IMR-90 (cell line): ENCODE measurements around the gene LEO1. TPM values are rescaled to one million over a fixed set of nuclear protein-coding genes. Genes with fewer than 3 reads are reported as not detected.

ENCODE experiments used
- ATAC-seq: fragments of 200-7000 bp; cut with Tn5 transposase; 2 replicates; pipeline ENCODE4 v1.9.1; 2020; ENCODE audit warnings: low read depth, mild to moderate bottlenecking, moderate library complexity
- BruUV-seq: library from RNA; stranded (reverse); fragments of 400-500 nt; replicated peaks from 2 replicates; lab custom pipeline; 2021; lab: Mats Ljungman, UMichigan
- CTCF ChIA-PET: fragments of 300-600 bp; formaldehyde crosslinking; extraction: SDS; loops from one replicate; lab custom pipeline; 2021; ENCODE audit warnings: antibody characterized with exemption; lab: Yijun Ruan, JAX
- POLR2A ChIA-PET: fragments of 300-600 bp; sonication (Branson Sonifier 250); formaldehyde crosslinking; loops from one replicate; lab custom pipeline; 2022; ENCODE audit warnings: antibody characterized with exemption; ENCODE audit not compliant: unreplicated experiment; lab: Charles Lee
- DNase-seq: peaks from one replicate; pipeline ENCODE4 v3.0.0; 2013
- H2AFZ ChIP-seq: replicated peaks from 2 replicates; pipeline ENCODE3; 2013; ENCODE audit warnings: low read length, mild to moderate bottlenecking; ENCODE audit not compliant: poor library complexity
- H2AK5ac ChIP-seq: 2 replicates; pipeline ENCODE4 v1.6.1; 2013; ENCODE audit warnings: low read depth, low read length, inconsistent platforms
- H2AK9ac ChIP-seq: replicated peaks from 2 replicates; pipeline ENCODE3; 2013; ENCODE audit warnings: mild to moderate bottlenecking, low read depth, low read length, moderate library complexity; ENCODE audit not compliant: poor library complexity
- H2BK120ac ChIP-seq: 2 replicates; pipeline ENCODE4 v1.6.1; 2013; ENCODE audit warnings: low read depth, low read length, inconsistent platforms
- H2BK15ac ChIP-seq: 3 replicates; pipeline ENCODE4 v1.6.1; 2013; ENCODE audit warnings: low read depth, low read length, inconsistent platforms
- H2BK20ac ChIP-seq: 2 replicates; pipeline ENCODE4 v1.6.1; 2013; ENCODE audit warnings: low read depth, mild to moderate bottlenecking, inconsistent platforms, low read length, moderate library complexity
- H2BK5ac ChIP-seq: 2 replicates; pipeline ENCODE4 v1.6.1; 2013; ENCODE audit warnings: mild to moderate bottlenecking, low read depth, low read length, inconsistent platforms; ENCODE audit not compliant: poor library complexity, severe bottlenecking
- H3K14ac ChIP-seq: replicated peaks from 2 replicates; pipeline ENCODE4 v1.6.1; 2013; ENCODE audit warnings: low read depth, low read length, inconsistent platforms
- H3K18ac ChIP-seq: 2 replicates; pipeline ENCODE4 v1.6.1; 2013; ENCODE audit warnings: low read depth, low read length, control low read depth
- H3K23ac ChIP-seq: 2 replicates; pipeline ENCODE4 v1.6.1; 2013; ENCODE audit warnings: low read depth, low read length, inconsistent platforms
- H3K27ac ChIP-seq: 2 replicates; pipeline ENCODE4 v1.5.1; 2013; ENCODE audit warnings: mild to moderate bottlenecking, control low read depth, low read length; ENCODE audit not compliant: insufficient read depth
- H3K27me3 ChIP-seq: 2 replicates; pipeline ENCODE4 v1.6.1; 2013; ENCODE audit warnings: low read length; ENCODE audit not compliant: control insufficient read depth, insufficient read depth
- H3K36me3 ChIP-seq: 2 replicates; pipeline ENCODE4 v1.6.1; 2013; ENCODE audit warnings: low read length, mixed read lengths; ENCODE audit not compliant: control insufficient read depth, insufficient read depth
- H3K4ac ChIP-seq: 2 replicates; pipeline ENCODE4 v1.6.1; 2013; ENCODE audit warnings: low read depth, low read length, inconsistent platforms
- H3K4me1 ChIP-seq: 2 replicates; pipeline ENCODE4 v1.6.1; 2013; ENCODE audit warnings: low read length, mixed read lengths; ENCODE audit not compliant: control insufficient read depth, insufficient read depth
- H3K4me2 ChIP-seq: 2 replicates; pipeline ENCODE4 v1.6.1; 2013; ENCODE audit warnings: low read depth, mild to moderate bottlenecking, control low read depth, low read length, moderate library complexity
- H3K4me3 ChIP-seq: 2 replicates; pipeline ENCODE4 v1.5.1; 2013; ENCODE audit warnings: low read depth, mild to moderate bottlenecking, control low read depth, low read length, moderate library complexity; ENCODE audit not compliant: insufficient read depth
- H3K56ac ChIP-seq: 2 replicates; pipeline ENCODE4 v1.6.1; 2013; ENCODE audit warnings: low read length, inconsistent platforms; ENCODE audit not compliant: insufficient read depth; ENCODE audit errors: extremely low read depth
- H3K79me1 ChIP-seq, 2 experiments: 2 replicates each; pipeline ENCODE4 v1.6.1; 2013; ENCODE audit warnings: low read length in 2 of 2, inconsistent platforms in 1 of 2, low read depth in 1 of 2
- H3K9ac ChIP-seq: 2 replicates; pipeline ENCODE4 v1.6.1; 2013; ENCODE audit warnings: low read depth, low read length, control low read depth
- H3K9me1 ChIP-seq: 2 replicates; pipeline ENCODE4 v1.6.1; 2013; ENCODE audit warnings: low read length, inconsistent platforms; ENCODE audit not compliant: insufficient read depth
- H3K9me3 ChIP-seq: 2 replicates; pipeline ENCODE4 v1.6.1; 2013; ENCODE audit warnings: low read length; ENCODE audit not compliant: control insufficient read depth, insufficient read depth
- H4K20me1 ChIP-seq: 2 replicates; pipeline ENCODE4 v1.6.1; 2013; ENCODE audit warnings: low read length, inconsistent platforms; ENCODE audit not compliant: insufficient read depth
- H4K5ac ChIP-seq: 2 replicates; pipeline ENCODE4 v1.6.1; 2013; ENCODE audit warnings: mild to moderate bottlenecking, low read depth, low read length, control low read depth
- H4K8ac ChIP-seq, 2 experiments: 2 replicates each; pipeline ENCODE4 v1.6.1; 2013; ENCODE audit warnings: low read depth in 2 of 2, low read length in 2 of 2, control low read depth in 1 of 2, inconsistent platforms in 1 of 2
- H4K91ac ChIP-seq: 2 replicates; pipeline ENCODE4 v1.6.1; 2013; ENCODE audit warnings: low read depth, low read length, inconsistent platforms; ENCODE audit not compliant: insufficient read depth
- CEBPB ChIP-seq: IDR thresholded peaks from 2 replicates; pipeline ENCODE4 v1.6.1; 2012; ENCODE audit warnings: low read depth, low read length, improper control_type of control experiment
- CHD1 ChIP-seq: IDR thresholded peaks from 2 replicates; pipeline ENCODE4 v1.6.1; 2012; ENCODE audit warnings: low read depth, low read length, improper control_type of control experiment
- FOS ChIP-seq: fragments of 150-350 bp; IDR thresholded peaks from 2 replicates; pipeline ENCODE4 v1.6.1; 2016; ENCODE audit warnings: low read depth, low read length
- MXI1 ChIP-seq: IDR thresholded peaks from 2 replicates; pipeline ENCODE4 v1.6.1; 2012; ENCODE audit warnings: low read depth, mild to moderate bottlenecking, low read length, moderate library complexity, borderline replicate concordance
- POLR2A ChIP-seq: IDR thresholded peaks from 2 replicates; pipeline ENCODE4 v1.6.1; 2012; ENCODE audit warnings: mild to moderate bottlenecking, low read depth, low read length
- SMC3 ChIP-seq: fragments of 150-350 bp; IDR thresholded peaks from 2 replicates; pipeline ENCODE4 v1.6.1; 2016; ENCODE audit warnings: low read depth, mild to moderate bottlenecking, antibody characterized with exemption, low read length, moderate library complexity
- WGBS, 2 experiments: methylation state at CpG; one replicate each; pipeline versions ENCODE4 v1.1.5 to v1.1.7; 2013; ENCODE audit warnings: missing lambda C conversion rate in 2 of 2; ENCODE audit not compliant: insufficient read length in 1 of 2; ENCODE audit errors: extremely low coverage in 2 of 2; 5-methylcytosine and 5-hydroxymethylcytosine counted together
- dilution Hi-C: fragments of 300-500 bp; cut with HindIII; formaldehyde crosslinking; loops from one replicate; pipeline ENCODE4 v1.14.3; 2018; ENCODE audit warnings: low sequenced_read_pairs; ENCODE audit not compliant: unreplicated experiment
- in situ Hi-C: fragments of 300-500 bp; cut with MboI; formaldehyde crosslinking; loops from 3 replicates; pipeline ENCODE4 v1.14.3; 2019; ENCODE audit warnings: low sequenced_read_pairs, inconsistent platforms, mixed read lengths
- intact Hi-C: fragments of 100-400 bp; cut with micrococcal nuclease; formaldehyde crosslinking; loops from 2 replicates; pipeline ENCODE4 v1.10.0; 2022
- polyA plus RNA-seq, 3 experiments: library from polyadenylated mRNA; depleted of rRNA; stranded (reverse); fragments of >200 nt; gene quantifications; 2 replicates each; pipeline ENCODE4 v1.2.3, GENCODE V29; 2012; ENCODE audit warnings: low replicate concordance in 1 of 3
- total RNA-seq: library from RNA; depleted of rRNA; stranded (reverse); fragments of >200 nt; gene quantifications from 2 replicates; pipeline ENCODE4 v1.2.3, GENCODE V29; 2012
- TF ChIP-seq, protein P1 (sequence below): fragments of 150-350 bp; IDR thresholded peaks from 2 replicates; pipeline ENCODE4 v1.6.1; 2016; ENCODE audit warnings: low read depth, mild to moderate bottlenecking, low read length, moderate library complexity, borderline replicate concordance
- TF ChIP-seq, protein P2 (sequence below): conservative IDR thresholded peaks from 2 replicates; pipeline ENCODE4 v1.5.1; 2012; ENCODE audit warnings: mild to moderate bottlenecking, low read depth, low read length, improper control_type of control experiment

Gene LEO1
- total and polyA plus RNA-seq, 2 of the 4 experiments (the other 2 are of a cell fraction) = 9.0 to 11.5 TPM

DNA sequence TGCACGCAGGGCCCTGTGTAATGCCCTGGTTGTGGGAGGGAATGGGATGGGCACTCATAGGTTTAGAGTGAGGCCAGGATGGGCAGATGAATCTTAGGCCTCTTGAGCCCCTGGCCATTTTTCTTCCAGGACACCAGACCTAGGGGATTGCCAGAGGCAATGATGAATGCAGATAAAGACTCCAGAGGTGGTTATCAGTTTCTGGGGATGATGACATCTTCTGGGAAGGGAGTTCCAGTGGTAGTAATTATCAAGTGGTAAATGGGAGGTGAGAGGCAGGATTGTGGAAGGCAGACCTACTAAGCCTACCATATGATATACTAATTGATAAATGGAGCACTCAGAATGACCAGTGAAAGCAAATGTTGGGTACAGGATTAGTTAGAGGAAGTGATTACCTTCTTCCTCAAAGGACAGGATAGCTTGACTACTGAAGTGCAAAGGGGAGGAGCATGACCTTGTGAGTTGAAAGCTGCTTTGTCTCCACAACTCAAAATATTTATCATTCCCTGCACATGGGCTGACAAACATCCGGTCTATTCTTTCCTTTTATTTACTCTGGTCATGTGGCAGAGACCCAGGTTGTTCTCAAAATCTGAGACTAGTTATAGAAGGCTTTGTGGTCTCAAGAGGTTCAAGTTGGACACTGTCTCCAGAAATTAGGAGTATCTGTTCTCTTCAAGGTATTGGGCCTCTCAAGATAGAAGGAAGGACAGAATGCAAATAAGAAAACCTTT is 37.3 kb upstream of the LEO1 start (continued):
- no peak for TF ChIP-seq MXI1

DNA sequence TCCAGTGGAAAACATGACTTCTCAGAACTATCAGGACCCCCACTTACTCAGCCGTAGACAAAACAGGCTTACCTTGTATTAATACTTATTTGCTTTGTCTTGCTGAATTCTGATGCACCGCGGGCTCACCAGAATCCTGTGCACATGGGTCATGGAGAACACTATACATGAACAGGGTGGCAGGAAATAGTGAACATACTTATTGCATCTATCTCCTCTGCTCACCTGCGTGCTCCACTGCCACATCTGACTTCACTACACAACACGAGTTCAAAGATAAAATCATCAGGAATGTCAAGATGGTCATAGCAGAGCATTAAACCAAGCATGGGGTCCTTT is 36.8 kb upstream of the LEO1 start:
- peaks cover 9% of the 10 kb centered on the region; the same call in 1 of the 2 replicates for H3K4me1 ChIP-seq
- H3K79me1 ChIP-seq = 0 out of 4 replicates have a peak, but pooled peaks cover 3% of the 10 kb centered on the region in 2 experiments
- H2AFZ ChIP-seq = no peak overlapping the region
- no peak overlapping the region for H3K27ac ChIP-seq
- H4K5ac ChIP-seq = no peak overlapping the region
- no peak for ATAC-seq
- no peak overlapping the region for H3K4me2 ChIP-seq
- no peak overlapping the region for H2BK5ac ChIP-seq
- H2AK9ac ChIP-seq = no peak overlapping the region
- no peak overlapping the region for H3K4ac ChIP-seq
- no peak overlapping the region for H2BK120ac ChIP-seq
- no peak overlapping the region for H4K91ac ChIP-seq
- no peak overlapping the region for H2AK5ac ChIP-seq
- dilution Hi-C loops (no loop called here), intact Hi-C loops (no loop called here), in situ Hi-C loops (loop anchor here (25.0 kb wide), 1 partner anchor 654 kb away; no protein-coding TSS in a partner anchor)
- no CpG with 5 or more reads among the region's 5 CpGs for WGBS, 2 experiments
- H4K20me1 ChIP-seq = no peaks in the 10 kb centered on the region
- H3K4me3 ChIP-seq = no peak overlapping the region
- POLR2A ChIA-PET = no interaction called here
- H4K8ac ChIP-seq = no peak overlapping the region
- no peak for DNase-seq
- no peak overlapping the region for H3K56ac ChIP-seq
- no peaks in the 10 kb centered on the region for H3K9me3 ChIP-seq
- no peak overlapping the region for H3K9ac ChIP-seq
- no peaks in the 10 kb centered on the region for H3K27me3 ChIP-seq
- no peak overlapping the region for H3K14ac ChIP-seq
- peaks cover 3% of the 10 kb centered on the region for H3K9me1 ChIP-seq
- H2BK20ac ChIP-seq = no peak overlapping the region
- TF ChIP-seq FOS (no peak), CHD1 (no peak), POLR2A (no peak), SMC3 (no peak), MXI1 (no peak), CEBPB (no peak)
- TF ChIP-seq, protein P1, sequence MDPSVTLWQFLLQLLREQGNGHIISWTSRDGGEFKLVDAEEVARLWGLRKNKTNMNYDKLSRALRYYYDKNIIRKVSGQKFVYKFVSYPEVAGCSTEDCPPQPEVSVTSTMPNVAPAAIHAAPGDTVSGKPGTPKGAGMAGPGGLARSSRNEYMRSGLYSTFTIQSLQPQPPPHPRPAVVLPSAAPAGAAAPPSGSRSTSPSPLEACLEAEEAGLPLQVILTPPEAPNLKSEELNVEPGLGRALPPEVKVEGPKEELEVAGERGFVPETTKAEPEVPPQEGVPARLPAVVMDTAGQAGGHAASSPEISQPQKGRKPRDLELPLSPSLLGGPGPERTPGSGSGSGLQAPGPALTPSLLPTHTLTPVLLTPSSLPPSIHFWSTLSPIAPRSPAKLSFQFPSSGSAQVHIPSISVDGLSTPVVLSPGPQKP = no peak
- TF ChIP-seq, protein P2, sequence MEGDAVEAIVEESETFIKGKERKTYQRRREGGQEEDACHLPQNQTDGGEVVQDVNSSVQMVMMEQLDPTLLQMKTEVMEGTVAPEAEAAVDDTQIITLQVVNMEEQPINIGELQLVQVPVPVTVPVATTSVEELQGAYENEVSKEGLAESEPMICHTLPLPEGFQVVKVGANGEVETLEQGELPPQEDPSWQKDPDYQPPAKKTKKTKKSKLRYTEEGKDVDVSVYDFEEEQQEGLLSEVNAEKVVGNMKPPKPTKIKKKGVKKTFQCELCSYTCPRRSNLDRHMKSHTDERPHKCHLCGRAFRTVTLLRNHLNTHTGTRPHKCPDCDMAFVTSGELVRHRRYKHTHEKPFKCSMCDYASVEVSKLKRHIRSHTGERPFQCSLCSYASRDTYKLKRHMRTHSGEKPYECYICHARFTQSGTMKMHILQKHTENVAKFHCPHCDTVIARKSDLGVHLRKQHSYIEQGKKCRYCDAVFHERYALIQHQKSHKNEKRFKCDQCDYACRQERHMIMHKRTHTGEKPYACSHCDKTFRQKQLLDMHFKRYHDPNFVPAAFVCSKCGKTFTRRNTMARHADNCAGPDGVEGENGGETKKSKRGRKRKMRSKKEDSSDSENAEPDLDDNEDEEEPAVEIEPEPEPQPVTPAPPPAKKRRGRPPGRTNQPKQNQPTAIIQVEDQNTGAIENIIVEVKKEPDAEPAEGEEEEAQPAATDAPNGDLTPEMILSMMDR = no peak
- CTCF ChIA-PET = no interaction called here
- H2BK15ac ChIP-seq = no peak overlapping the region
- no peak overlapping the region for H3K18ac ChIP-seq
- H3K23ac ChIP-seq = no peak overlapping the region
- no TSS peak for BruUV-seq
- no peaks in the 10 kb centered on the region for H3K36me3 ChIP-seq
